Measurements from ENCODE around the gene P3R3URF. TPM values are rescaled to one million over a fixed set of nuclear protein-coding genes. Genes with fewer than 3 reads are reported as not detected.
"Not testable (repeated sequence)": the region's sequence is repeated elsewhere in the genome, so short reads cannot be mapped to it uniquely, and the experiment has no call there.

The P3R3URF gene
- not detected for polyA plus RNA-seq (ENCODE audit: insufficient read length)
- long read RNA-seq, donor 1, result 0 reads
- long read RNA-seq, donor 2, result 0 reads
- long read RNA-seq, donor 3, result 0 reads
- long read RNA-seq, donor 4, result 0 reads
- long read RNA-seq, donor 5, result 0 reads
- long read RNA-seq, donor 6, result 0 reads
- long read RNA-seq, donor 7, result 0 reads
- long read RNA-seq, donor 8, result 0 reads

GRCh38 chr1:46176211-46176865 is at the start of gene P3R3URF:
Gene P3R3URF, minus strand, starts transcription at chr1:46176488. Its CDS starts 17 bp downstream, at chr1:46176471.
- DNase-seq, result no peak

DNA sequence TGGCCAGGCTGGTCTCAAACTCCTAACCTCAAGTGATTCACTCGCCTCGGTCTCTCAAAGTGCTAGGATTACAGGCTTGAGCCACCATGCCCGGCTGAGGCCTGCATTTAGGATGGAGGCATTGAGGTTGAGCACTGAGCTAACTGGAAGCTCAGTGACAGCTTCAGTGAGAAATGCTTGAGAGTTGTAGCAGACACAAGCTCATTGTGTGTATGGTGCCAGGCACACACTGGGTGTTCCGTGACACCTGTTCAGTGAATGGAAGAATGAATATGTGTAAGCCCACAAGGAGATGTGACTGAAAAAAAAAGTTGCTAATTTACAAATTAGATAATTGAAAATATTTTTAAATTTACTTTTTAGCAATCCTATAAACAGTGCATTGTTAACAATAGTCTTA is 48.7 kb upstream of the P3R3URF start:
- no peak for DNase-seq

- peak; percentile 77 for DNase-seq
Observed at GRCh38 chr1:46223472-46223943, 47.2 kb upstream of the P3R3URF start.

GRCh38 chr1:46223055-46223454 is 46.8 kb upstream of the P3R3URF start:
- DNase-seq, result not testable (repeated sequence)

- DNase-seq, result no peak
Observed at GRCh38 chr1:46221749-46222148, 45.5 kb upstream of the P3R3URF start.

DNA sequence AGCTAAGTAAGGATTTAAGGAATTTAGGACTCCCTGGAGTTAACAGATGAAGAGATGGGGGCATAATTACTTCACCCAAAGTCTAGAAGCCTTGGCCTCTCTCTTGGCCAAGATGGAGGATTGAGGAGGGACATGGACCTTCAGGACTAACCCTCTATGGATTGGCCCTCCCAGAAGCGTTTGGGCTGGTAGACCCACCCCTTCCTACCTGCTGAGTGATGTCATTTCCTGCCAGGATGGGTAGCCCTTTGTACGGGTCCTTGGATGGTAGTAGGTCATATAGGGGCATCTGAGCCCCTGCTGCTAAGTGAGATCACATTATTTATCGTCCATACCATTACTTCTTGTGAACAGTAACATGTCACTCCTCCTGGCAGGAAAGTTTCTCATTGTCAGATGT is 44.5 kb upstream of the P3R3URF start:
- DNase-seq, result no peak

DNA sequence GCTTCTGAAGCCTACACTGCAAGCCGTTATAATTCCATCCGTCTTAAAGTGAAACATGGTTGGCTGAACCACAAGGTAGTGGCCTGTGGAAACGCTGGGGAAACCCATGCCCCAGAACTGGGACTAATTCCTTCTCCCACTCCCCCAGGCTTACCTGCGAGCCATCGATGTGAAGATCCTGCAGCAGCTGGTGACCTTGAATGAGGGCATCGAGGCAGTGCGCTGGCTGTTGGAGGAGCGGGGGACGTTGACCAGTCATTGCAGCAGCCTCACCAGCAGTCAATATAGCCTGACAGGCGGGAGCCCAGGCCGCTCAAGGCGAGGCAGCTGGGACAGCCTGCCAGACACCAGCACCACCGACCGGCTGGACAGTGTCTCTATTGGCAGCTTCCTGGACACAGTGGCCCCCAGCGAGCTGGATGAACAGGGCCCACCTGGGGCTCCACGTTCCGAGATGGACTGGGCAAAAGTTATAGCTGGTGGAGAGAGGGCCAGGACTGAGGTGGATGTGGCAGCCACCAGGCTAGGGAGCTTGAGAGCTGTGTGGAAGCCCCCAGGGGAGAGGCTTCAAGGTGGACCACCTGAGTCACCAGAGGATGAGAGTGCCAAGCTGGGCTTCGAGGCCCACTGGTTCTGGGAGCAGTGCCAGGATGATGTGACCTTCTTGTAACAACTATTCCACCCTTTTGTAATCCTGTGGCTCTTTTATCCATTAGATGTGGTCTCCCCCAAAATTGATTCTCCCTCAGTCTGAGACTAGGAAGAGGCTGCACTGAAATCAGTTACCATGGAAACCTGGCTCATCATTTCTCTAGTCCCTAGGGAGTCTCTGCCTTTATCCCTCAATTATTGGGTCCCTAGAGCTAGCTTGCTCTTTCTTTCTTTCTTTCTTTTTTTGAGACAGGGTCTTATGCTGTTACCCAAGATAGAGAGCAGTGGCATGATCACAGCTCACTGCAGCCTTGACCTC is 43.5 kb upstream of the P3R3URF start:
- DNase-seq, result no peak

- DNase-seq, result no peak
Observed at GRCh38 chr1:46218443-46218842, 42.2 kb upstream of the P3R3URF start.

- DNase-seq, result no peak
Observed at GRCh38 chr1:46215504-46215903, 39.2 kb upstream of the P3R3URF start.

DNA sequence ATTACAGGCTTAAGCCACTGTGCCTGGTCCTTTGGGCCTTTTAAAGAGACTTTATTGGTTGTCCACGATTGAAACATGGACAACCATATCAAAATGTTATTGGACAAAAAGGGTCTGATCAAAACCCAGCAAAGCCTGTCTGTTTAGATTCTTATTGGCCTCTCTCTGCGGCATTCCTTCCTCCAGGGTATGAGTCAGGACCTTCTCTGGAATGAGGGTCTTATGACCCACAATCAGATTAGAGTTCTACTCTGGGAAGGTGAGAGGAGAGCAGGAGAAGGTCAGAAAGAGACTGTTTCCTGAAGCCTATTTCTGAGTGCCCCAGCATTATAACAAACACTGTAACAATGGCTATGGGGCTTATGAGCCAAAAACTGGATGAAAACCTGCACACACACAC is 34.8 kb upstream of the P3R3URF start:
- no peak for DNase-seq

GRCh38 chr1:46210561-46210960 is 34.3 kb upstream of the P3R3URF start:
- DNase-seq, result no peak

GRCh38 chr1:46206399-46206798 is 30.1 kb upstream of the P3R3URF start:
- no peak for DNase-seq

GRCh38 chr1:46205791-46206190 is 29.5 kb upstream of the P3R3URF start:
- no peak for DNase-seq

DNA sequence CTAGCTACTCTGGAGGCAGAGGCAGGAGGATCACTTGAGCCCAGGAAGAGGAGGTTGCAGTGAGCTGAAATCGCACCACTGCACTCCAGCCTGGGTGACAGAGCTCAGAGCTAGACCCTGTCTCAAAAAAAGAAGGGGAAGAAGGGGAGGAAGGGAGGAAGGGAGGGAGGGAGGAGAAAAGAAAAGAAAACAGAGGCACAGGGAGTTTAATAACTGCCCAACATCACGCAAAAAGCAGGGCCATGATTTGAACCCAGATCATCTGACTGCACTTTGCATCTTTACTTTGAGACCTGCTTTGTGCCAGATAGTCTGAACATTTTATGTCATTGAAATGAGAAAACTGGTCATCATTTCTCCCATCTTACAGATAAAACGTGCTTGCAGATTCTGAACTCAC is 28.9 kb upstream of the P3R3URF start:
- no peak for DNase-seq

DNA sequence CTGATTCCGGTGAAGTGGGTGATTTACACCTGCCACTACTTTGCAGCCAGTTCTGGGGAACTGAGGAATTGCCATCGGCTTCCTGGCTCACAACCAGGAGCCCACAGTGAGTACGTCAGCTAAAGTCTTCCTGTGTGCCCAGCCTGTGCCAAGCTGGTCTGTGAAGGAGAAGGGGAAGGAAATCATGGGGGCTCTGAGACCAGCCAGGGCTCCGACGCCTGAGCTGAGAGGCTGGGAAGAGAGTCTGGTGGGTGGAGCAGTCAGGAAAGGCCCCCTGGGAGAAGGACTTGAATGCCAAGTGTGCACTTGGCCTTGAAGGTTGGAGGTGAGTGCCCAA is 28.1 kb upstream of the P3R3URF start:
- no peak for DNase-seq

DNA sequence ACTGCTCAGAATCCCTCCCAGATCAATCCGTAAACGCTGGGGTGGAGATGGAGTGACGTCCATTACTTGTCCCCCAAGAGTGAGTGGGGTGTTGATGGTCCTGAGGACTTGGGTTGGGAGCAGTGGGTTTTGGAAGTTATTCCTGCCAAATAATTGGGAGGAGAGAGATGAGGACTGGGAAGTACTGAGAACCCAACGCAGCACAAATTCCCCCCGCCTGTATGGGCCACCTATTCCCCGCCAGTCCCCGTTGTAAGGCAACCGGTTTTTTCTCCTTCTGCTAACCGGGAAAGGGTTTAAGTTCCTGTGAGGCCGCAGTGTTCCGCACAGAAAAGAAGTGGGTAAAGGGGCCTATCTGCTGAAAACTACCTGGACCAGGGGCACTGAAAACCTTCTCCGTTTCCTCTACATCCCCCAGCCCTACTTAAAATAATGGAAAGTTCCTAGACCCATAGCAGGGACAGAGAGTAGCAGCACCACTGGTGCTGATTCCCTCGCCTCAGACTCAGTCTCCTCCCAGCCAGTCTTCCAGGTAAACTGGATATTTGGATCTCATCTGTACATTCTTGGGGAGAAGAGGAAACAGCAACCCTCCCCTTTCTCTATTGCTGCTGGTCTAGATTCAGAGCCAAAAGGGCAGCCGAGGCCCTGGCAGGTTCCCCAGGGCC is 27.6 kb upstream of the P3R3URF start:
- DNase-seq, result no peak

GRCh38 chr1:46199233-46199749 is 23.0 kb upstream of the P3R3URF start:
- no peak for DNase-seq

- peak; percentile 63 for DNase-seq
Observed at GRCh38 chr1:46197964-46198811, 21.9 kb upstream of the P3R3URF start, which contains the start of gene POMGNT1. Gene POMGNT1, minus strand, starts transcription at chr1:46198434. Its CDS starts 613 bp downstream, at chr1:46197821.

- DNase-seq, result no peak
Observed at GRCh38 chr1:46197560-46197963, 21.3 kb upstream of the P3R3URF start.

DNA sequence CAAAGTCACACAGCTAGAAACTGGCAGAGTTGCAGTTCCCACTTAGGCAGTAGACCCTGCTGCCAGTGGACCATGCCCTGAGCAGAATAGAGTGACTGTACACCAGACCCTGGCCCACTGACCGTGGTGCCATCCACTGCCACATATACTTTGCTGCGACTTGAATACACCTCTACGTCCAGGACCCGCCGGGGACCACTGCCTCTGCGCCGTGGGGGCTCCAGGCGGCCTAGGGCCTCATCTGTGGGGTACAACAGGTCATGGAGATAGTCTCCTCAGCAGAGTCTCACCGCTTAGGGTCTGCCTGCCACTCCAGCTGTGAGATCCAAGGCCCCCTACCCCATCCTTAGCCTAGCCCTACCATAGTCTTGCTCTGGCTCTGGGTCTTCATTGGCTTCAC is 20.3 kb upstream of the P3R3URF start:
- no peak for DNase-seq

GRCh38 chr1:46194641-46195193 is 18.4 kb upstream of the P3R3URF start:
- DNase-seq, result no peak

Measured in left kidney (tissue), 8 donors.